Testis (tissue), 3 donors: ENCODE measurements around the gene SCARB1. TPM values are rescaled to one million over a fixed set of nuclear protein-coding genes. Genes with fewer than 3 reads are reported as not detected.

Experiments used
- DNase-seq: peaks from one replicate; pipeline ENCODE4 v3.0.0-alpha.2; 2019
- H3K27ac ChIP-seq, 2 donors: fragments of 200-600 bp; sonication (generic); one replicate each; pipeline ENCODE4 v1.5.1; 2019
- H3K27me3 ChIP-seq: fragments of 200-600 bp; sonication (generic); one replicate; pipeline ENCODE4 v1.5.1; 2019
- H3K36me3 ChIP-seq: fragments of 200-600 bp; sonication (generic); one replicate; pipeline ENCODE4 v1.5.1; 2017; ENCODE audit warnings: low read depth; ENCODE audit errors: missing control alignments
- H3K4me1 ChIP-seq: fragments of 200-600 bp; sonication (generic); one replicate; pipeline ENCODE4 v1.5.1; 2019
- H3K4me3 ChIP-seq, 2 donors: fragments of 200-600 bp; sonication (generic); one replicate each; pipeline ENCODE4 v1.5.1; 2017 to 2019
- H3K9me3 ChIP-seq: fragments of 200-600 bp; sonication (generic); one replicate; pipeline ENCODE4 v1.5.1; 2017
- CTCF ChIP-seq, 3 experiments: fragments of 450-650 bp in 2 of 3; fragments of 200-600 bp in 1 of 3; sonication (generic) in 1 of 3; IDR thresholded peaks; one replicate each; pipeline ENCODE4 v1.5.1; 2016 to 2019; ENCODE audit warnings: antibody characterized with exemption in 3 of 3, mild to moderate bottlenecking in 2 of 3, moderate library complexity in 1 of 3
- POLR2A ChIP-seq: fragments of 450-650 bp; IDR thresholded peaks from one replicate; pipeline ENCODE4 v1.6.1; 2017; ENCODE audit warnings: antibody characterized with exemption, mild to moderate bottlenecking, moderate library complexity
- WGBS, 2 donors: methylation state at CpG; one replicate each; pipeline ENCODE4 v1.1.5; 2018; 5-methylcytosine and 5-hydroxymethylcytosine counted together
- intact Hi-C: fragments of 100-400 bp; cut with DNase I; formaldehyde crosslinking; loops from one replicate; pipeline ENCODE4 v1.15.1; 2023; ENCODE audit warnings: low total_unique reads
- polyA plus RNA-seq: library from polyadenylated mRNA; stranded (reverse); fragments of 350-450 nt; fragmentation: Illumina TruSeq; extraction: RNeasy Lipid Tissue Mini Kit (QIAGEN cat#74804); gene quantifications from one replicate; pipeline ENCODE4 v1.2.3, GENCODE V29; 2014; ENCODE audit warnings: low read depth, low replicate concordance; ENCODE audit not compliant: insufficient read depth
- total RNA-seq, 2 donors: library from RNA; depleted of rRNA; stranded (reverse); fragments of >200 nt; gene quantifications; one replicate each; pipeline ENCODE4 v1.2.3, GENCODE V29; 2016

The SCARB1 gene
- total and polyA plus RNA-seq, 3 donors from 2014 or later: 46.9 to 116 (median 73.6) TPM

DNA sequence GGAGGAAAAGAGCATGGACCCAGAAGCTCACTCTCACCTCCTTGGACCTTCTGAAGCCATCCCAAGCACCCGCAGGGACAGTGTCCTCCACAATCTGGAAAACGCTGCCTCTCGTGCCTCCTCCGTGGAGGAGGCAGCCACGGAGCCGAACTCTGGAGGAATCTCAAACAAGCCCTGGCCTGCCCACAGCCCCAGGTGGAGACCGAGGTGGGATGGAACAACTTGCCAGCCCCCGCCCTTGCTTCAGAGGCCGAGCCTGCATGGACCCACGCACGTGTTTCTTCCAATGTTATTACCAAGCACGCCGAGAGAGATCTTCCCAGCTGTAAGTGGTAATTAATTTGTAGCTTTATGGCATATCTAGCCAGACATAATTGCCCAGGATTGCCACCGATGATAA lies 61.3 kb downstream of the SCARB1 start:
- H3K36me3 ChIP-seq: no peaks in the 10 kb centered on the region
- TF ChIP-seq CTCF (IDR thresholded peaks at IDR 0.05): no peak
- TF ChIP-seq POLR2A: no peak
- 86 to 90% methylated on average over 14 of the region's 14 CpGs for WGBS, 2 donors
- no peak overlapping the region for H3K27ac ChIP-seq
- H3K4me1 ChIP-seq: peaks cover 19% of the 10 kb centered on the region
- H3K27me3 ChIP-seq: no peaks in the 10 kb centered on the region
- H3K4me3 ChIP-seq: no peak overlapping the region
- no peaks in the 10 kb centered on the region for H3K9me3 ChIP-seq
- DNase-seq: no peak
- intact Hi-C loops: no loop called here

DNA sequence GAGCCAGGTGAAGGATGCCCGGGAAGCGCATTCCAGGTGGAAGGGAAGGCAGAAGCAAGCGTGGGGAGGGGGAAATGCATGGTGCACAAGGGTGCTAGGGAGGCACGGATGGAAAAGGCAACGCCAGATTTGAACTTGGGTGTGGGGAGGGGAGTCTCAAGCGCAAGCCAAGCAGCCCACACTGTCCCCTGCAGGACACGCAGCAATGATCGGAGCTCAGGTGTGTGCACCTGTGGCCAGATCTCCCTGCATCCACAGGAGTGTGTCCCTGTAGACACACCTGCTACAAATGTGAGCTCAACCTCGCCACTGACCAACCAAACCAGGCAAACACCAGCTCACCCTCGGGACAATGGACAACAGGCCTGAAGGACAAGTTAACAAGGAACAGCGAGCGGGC lies 63.2 kb downstream of the SCARB1 start:
- intact Hi-C loops: no loop called here
- TF ChIP-seq CTCF (IDR thresholded peaks at IDR 0.05) (no peak), POLR2A (no peak)

GRCh38 chr12:124797321-124797720 lies 66.3 kb downstream of the SCARB1 start:
- no peak for DNase-seq
- no peaks in the 10 kb centered on the region for H3K4me1 ChIP-seq
- TF ChIP-seq CTCF (IDR thresholded peaks at IDR 0.05) (no peak), POLR2A (no peak)
- intact Hi-C loops: no loop called here
- H3K27ac ChIP-seq: no peak overlapping the region
- no peak overlapping the region for H3K4me3 ChIP-seq
- H3K27me3 ChIP-seq: no peaks in the 10 kb centered on the region
- H3K9me3 ChIP-seq: no peaks in the 10 kb centered on the region
- 72 to 74% methylated on average over 13 of the region's 13 CpGs for WGBS, 2 donors
- H3K36me3 ChIP-seq: no peaks in the 10 kb centered on the region

More for the DNA sequence above, 63.2 kb downstream of the SCARB1 start:
- no peaks in the 10 kb centered on the region for H3K9me3 ChIP-seq
- no peak overlapping the region for H3K4me3 ChIP-seq
- no peak for DNase-seq
- H3K36me3 ChIP-seq: no peaks in the 10 kb centered on the region
- no peak overlapping the region for H3K27ac ChIP-seq
- 91 to 92% methylated on average over 11 to 12 of the region's 12 CpGs for WGBS, 2 donors
- no peaks in the 10 kb centered on the region for H3K27me3 ChIP-seq
- H3K4me1 ChIP-seq: peaks cover 10% of the 10 kb centered on the region

DNA sequence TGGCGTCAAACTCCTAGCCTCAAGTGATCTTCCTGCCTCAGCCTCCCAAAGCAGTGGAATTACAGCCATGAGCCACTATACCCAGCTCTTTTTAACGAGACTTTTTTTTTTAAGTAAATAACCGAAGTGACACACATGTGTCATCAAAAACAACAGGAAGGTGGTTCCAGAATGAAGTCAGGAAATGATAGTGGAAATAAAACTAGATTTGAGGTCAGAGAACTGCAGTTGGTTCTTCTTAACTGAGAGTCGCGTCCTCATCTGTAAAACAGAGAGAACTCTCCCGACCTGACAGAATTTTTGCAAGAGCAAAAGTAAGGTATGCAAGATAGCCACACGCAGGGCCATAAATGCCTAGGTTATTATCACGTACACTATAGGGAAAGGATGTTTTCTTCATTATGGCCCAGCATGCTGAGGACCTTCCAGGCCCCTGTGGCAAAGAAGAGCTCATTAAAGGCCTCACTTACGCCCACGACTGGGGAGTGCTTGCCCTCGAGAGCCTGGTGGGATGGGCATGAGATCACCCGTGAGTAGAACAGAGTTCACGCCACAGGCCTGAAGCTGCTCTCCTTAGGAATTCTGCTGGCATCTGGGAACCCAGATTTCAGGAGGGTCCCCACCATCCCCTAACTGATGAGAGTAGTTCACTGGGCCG lies 67.2 kb downstream of the SCARB1 start:
- no peaks in the 10 kb centered on the region for H3K36me3 ChIP-seq
- H3K4me3 ChIP-seq: no peak overlapping the region
- DNase-seq: no peak
- intact Hi-C loops: no loop called here
- H3K9me3 ChIP-seq: no peaks in the 10 kb centered on the region
- H3K27me3 ChIP-seq: no peaks in the 10 kb centered on the region
- H3K27ac ChIP-seq: no peak overlapping the region
- WGBS, 2 donors: 89 to 92% methylated on average over 14 of the region's 14 CpGs
- no peaks in the 10 kb centered on the region for H3K4me1 ChIP-seq
- no peak for TF ChIP-seq CTCF (IDR thresholded peaks at IDR 0.05)
- TF ChIP-seq POLR2A: no peak
